DND-41 (cell line): ENCODE measurements around the gene RAB34.

Source experiments
- ATAC-seq: fragments of 200-7000 bp; cut with Tn5 transposase; 3 replicates; pipeline ENCODE4 v1.9.1; 2021; ENCODE audit warnings: low read depth; ENCODE audit not compliant: insufficient read depth
- DNase-seq: peaks from one replicate; pipeline ENCODE4 v3.0.0-alpha.2; 2020
- H2AFZ ChIP-seq: 2 replicates; pipeline ENCODE4 v1.6.0; 2012; ENCODE audit warnings: low read depth, low read length
- H3K27ac ChIP-seq: 2 replicates; pipeline ENCODE4 v1.5.1; 2012; ENCODE audit warnings: low read length, inconsistent platforms
- H3K27me3 ChIP-seq: fragments of 200-600 bp; sonication (generic); 2 replicates; pipeline ENCODE4 v1.6.0; 2012; ENCODE audit warnings: low read length, mild to moderate bottlenecking, inconsistent platforms; ENCODE audit not compliant: insufficient read depth, poor library complexity
- H3K36me3 ChIP-seq: 2 replicates; pipeline ENCODE4 v1.5.1; 2012; ENCODE audit warnings: low read length, inconsistent platforms; ENCODE audit not compliant: insufficient read depth
- H3K4me1 ChIP-seq: 2 replicates; pipeline ENCODE4 v1.5.1; 2012; ENCODE audit warnings: mild to moderate bottlenecking, low read length; ENCODE audit not compliant: insufficient read depth
- H3K4me2 ChIP-seq: 2 replicates; pipeline ENCODE4 v1.6.0; 2012; ENCODE audit warnings: mild to moderate bottlenecking, moderate library complexity, low read length, inconsistent platforms; ENCODE audit not compliant: insufficient read depth
- H3K4me3 ChIP-seq, 2 experiments: fragments of 200-600 bp in 1 of 2; shearing (Covaris generic) in 1 of 2; 2 replicates each; pipeline ENCODE4 v1.5.1; 2012 to 2016; ENCODE audit warnings: inconsistent platforms in 2 of 2, low read length in 2 of 2, mild to moderate bottlenecking in 2 of 2, low read depth in 1 of 2, moderate library complexity in 1 of 2
- H3K79me2 ChIP-seq: 2 replicates; pipeline ENCODE4 v1.6.0; 2012; ENCODE audit warnings: low read length, inconsistent platforms; ENCODE audit not compliant: insufficient read depth
- H3K9ac ChIP-seq: 2 replicates; pipeline ENCODE4 v1.6.0; 2012; ENCODE audit warnings: low read depth, mild to moderate bottlenecking, inconsistent platforms, low read length, moderate library complexity
- H3K9me3 ChIP-seq: 2 replicates; pipeline ENCODE4 v1.5.1; 2012; ENCODE audit warnings: low read length, moderate library complexity, mild to moderate bottlenecking, inconsistent platforms; ENCODE audit not compliant: insufficient read depth, severe bottlenecking
- H4K20me1 ChIP-seq: 2 replicates; pipeline ENCODE4 v1.6.0; 2012; ENCODE audit warnings: low read length; ENCODE audit not compliant: insufficient read depth
- EZH2 ChIP-seq: IDR thresholded peaks from 3 replicates; pipeline ENCODE4 v1.6.1; 2012; ENCODE audit warnings: borderline replicate concordance, low read depth, mild to moderate bottlenecking, moderate library complexity, low read length, inconsistent platforms; ENCODE audit not compliant: severe bottlenecking
- TF ChIP-seq, protein P1 (sequence below): IDR thresholded peaks from 2 replicates; pipeline ENCODE4 v1.5.1; 2012; ENCODE audit warnings: borderline replicate concordance, low read length, moderate library complexity, mild to moderate bottlenecking; ENCODE audit not compliant: poor library complexity, severe bottlenecking; ENCODE audit errors: extremely low read depth

Gene RAB34

DNA sequence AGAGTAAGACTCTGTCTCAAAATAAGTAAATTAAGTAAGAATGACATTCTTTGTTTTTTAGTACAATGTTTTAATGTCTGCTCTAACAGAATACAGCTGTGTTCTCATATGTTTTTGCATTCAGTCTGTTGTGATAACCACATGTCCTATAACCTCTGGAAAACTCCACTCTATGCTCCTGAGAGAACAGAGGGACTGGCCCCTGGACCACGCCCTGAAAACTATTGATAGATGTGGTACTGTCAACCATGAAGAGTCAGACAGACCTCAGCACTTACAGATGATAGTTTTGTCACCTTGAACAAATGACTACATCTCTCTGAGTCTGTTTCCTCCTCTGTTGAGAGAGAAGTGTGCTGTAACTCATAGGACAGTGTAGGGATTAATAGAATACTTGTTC lies 47.8 kb downstream of the RAB34 start:
- peaks cover 22% of the 10 kb centered on the region; the same call in 1 of the 2 replicates for H4K20me1 ChIP-seq
- H3K9ac ChIP-seq = no peak overlapping the region
- DNase-seq (no peak), ATAC-seq (no peak)
- no peaks in the 10 kb centered on the region for H3K27me3 ChIP-seq
- TF ChIP-seq, protein P1, sequence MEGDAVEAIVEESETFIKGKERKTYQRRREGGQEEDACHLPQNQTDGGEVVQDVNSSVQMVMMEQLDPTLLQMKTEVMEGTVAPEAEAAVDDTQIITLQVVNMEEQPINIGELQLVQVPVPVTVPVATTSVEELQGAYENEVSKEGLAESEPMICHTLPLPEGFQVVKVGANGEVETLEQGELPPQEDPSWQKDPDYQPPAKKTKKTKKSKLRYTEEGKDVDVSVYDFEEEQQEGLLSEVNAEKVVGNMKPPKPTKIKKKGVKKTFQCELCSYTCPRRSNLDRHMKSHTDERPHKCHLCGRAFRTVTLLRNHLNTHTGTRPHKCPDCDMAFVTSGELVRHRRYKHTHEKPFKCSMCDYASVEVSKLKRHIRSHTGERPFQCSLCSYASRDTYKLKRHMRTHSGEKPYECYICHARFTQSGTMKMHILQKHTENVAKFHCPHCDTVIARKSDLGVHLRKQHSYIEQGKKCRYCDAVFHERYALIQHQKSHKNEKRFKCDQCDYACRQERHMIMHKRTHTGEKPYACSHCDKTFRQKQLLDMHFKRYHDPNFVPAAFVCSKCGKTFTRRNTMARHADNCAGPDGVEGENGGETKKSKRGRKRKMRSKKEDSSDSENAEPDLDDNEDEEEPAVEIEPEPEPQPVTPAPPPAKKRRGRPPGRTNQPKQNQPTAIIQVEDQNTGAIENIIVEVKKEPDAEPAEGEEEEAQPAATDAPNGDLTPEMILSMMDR = no peak
- no peak for TF ChIP-seq EZH2
- H3K4me1 ChIP-seq = peaks cover 4% of the 10 kb centered on the region
- H2AFZ ChIP-seq = no peak overlapping the region
- no peak overlapping the region for H3K27ac ChIP-seq
- H3K9me3 ChIP-seq = no peaks in the 10 kb centered on the region
- peaks cover 56% of the 10 kb centered on the region for H3K79me2 ChIP-seq
- H3K4me3 ChIP-seq = no peak overlapping the region
- H3K36me3 ChIP-seq = peaks cover 81% of the 10 kb centered on the region
- no peak overlapping the region for H3K4me2 ChIP-seq

DNA sequence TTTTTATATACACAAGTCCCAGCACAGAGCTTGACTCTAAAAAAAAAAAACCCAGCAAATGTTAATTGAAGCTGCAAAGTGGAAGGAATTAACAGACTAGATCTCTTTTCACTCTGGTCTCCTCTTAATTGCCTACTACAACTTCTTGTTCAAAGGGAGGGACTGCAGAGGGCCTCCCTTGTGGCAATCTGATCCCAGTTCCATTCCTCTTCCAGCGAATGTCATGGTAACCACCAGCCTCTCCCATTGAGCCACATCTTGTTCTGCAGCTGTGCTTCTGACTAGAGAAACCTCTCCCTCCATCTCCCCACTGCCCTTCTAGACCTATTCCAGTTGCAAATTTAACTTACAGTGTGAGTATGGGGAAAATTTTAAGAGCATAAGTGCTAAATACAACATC lies 49.8 kb downstream of the RAB34 start:
- ATAC-seq = no peak
- H3K4me3 ChIP-seq = no peak overlapping the region
- H2AFZ ChIP-seq = no peak overlapping the region
- DNase-seq = no peak
- no peaks in the 10 kb centered on the region for H3K27me3 ChIP-seq
- no peaks in the 10 kb centered on the region for H3K9me3 ChIP-seq
- peaks cover 71% of the 10 kb centered on the region for H3K36me3 ChIP-seq
- peaks cover 33% of the 10 kb centered on the region; the same call in 1 of the 2 replicates for H4K20me1 ChIP-seq
- no peak overlapping the region for H3K27ac ChIP-seq
- no peak overlapping the region for H3K4me2 ChIP-seq
- TF ChIP-seq, protein P1 = no peak
- TF ChIP-seq EZH2 = no peak
- peaks cover 76% of the 10 kb centered on the region for H3K79me2 ChIP-seq
- H3K9ac ChIP-seq = no peak overlapping the region
- H3K4me1 ChIP-seq = peaks cover 24% of the 10 kb centered on the region

DNA sequence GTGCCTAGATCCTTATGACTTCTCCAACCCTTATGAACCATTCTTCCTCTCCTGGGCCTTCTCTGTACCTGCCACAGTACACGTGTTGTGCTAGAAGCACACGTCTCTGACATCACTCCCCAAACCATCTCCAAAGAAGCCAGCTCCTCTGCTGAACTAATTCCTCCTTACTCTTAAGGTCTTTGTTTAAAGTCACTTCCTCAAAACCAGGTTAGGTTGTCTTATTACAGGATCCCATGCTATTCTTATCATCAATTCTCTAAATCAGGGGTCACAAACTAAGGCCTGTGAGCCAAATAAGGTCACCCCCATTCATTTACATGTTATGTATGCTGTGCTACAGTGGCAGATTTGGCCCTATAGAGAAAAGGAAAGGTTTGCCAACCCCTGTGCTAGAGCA lies 51.7 kb downstream of the RAB34 start:
- H3K4me1 ChIP-seq = peaks cover 31% of the 10 kb centered on the region
- TF ChIP-seq EZH2 = no peak
- TF ChIP-seq, protein P1 = no peak

More for the DNA sequence above, 51.7 kb downstream of the RAB34 start:
- Histone ChIP-seq H3K27me3 (no peaks in the 10 kb centered on the region), H3K9ac (no peak overlapping the region), H4K20me1 (peaks cover 29% of the 10 kb centered on the region; the same call in 1 of the 2 replicates), H3K9me3 (no peaks in the 10 kb centered on the region), H3K27ac (no peak overlapping the region), H3K4me2 (no peak overlapping the region), H3K79me2 (peaks cover 93% of the 10 kb centered on the region), H2AFZ (no peak overlapping the region), H3K4me3 (no peak overlapping the region), H3K36me3 (peaks cover 56% of the 10 kb centered on the region)
- no peak for ATAC-seq
- DNase-seq = no peak
